Measurements from ENCODE around the gene STOML1.

Gene STOML1

GRCh38 chr15:73984208-73984979 lies 7.7 kb downstream of the STOML1 start:
- peak overlapping the region; percentile 34 for H3K4me3 ChIP-seq (ENCODE audit: low read length, poor library complexity, severe bottlenecking)
- peaks cover 78% of the 10 kb centered on the region for H3K4me1 ChIP-seq (ENCODE audit: insufficient read depth, low read length, poor library complexity, severe bottlenecking)
- no peaks in the 10 kb centered on the region for H3K79me2 ChIP-seq (ENCODE audit: insufficient read depth, low read length)
- H3K27me3 ChIP-seq (ENCODE audit: insufficient read depth, low read length, poor library complexity, severe bottlenecking), result no peaks in the 10 kb centered on the region
- H3K36me3 ChIP-seq (ENCODE audit: insufficient read depth, low read length), result no peaks in the 10 kb centered on the region
- peak overlapping the region; percentile 82 for H3K4me2 ChIP-seq (ENCODE audit: low read depth, low read length, poor library complexity, severe bottlenecking)
- 0 out of 2 replicates have a peak, but pooled peaks cover 13% of the 10 kb centered on the region for H3F3A ChIP-seq (ENCODE audit: low read depth)
- no peaks in the 10 kb centered on the region for H4K20me1 ChIP-seq (ENCODE audit: insufficient read depth, low read length, poor library complexity, severe bottlenecking)
- no peaks in the 10 kb centered on the region for H3K9me3 ChIP-seq (ENCODE audit: insufficient read depth, low read depth, low read length)
- TF ChIP-seq EZH2phosphoT487 (IDR thresholded peaks at IDR 0.05; ENCODE audit: borderline replicate concordance) (no peak), CTCF (conservative IDR thresholded peaks at IDR 0.05; ENCODE audit: low read length) (no peak)
- peak overlapping the region; percentile 76 for H3K9ac ChIP-seq (ENCODE audit: low read depth, low read length, poor library complexity, severe bottlenecking)
- no peak overlapping the region for H2AFZ ChIP-seq (ENCODE audit: low read length)
- no peaks in the 10 kb centered on the region for H3K9me2 ChIP-seq (replicated peaks; ENCODE audit: low read depth, low read length)

- Histone ChIP-seq H3K36me3 (ENCODE audit: insufficient read depth, low read length) (no peaks in the 10 kb centered on the region), H3K4me1 (ENCODE audit: insufficient read depth, low read length, poor library complexity, severe bottlenecking) (peaks cover 78% of the 10 kb centered on the region), H3F3A (ENCODE audit: low read depth) (0 out of 2 replicates have a peak, but pooled peaks cover 13% of the 10 kb centered on the region), H3K9me2 (replicated peaks; ENCODE audit: low read depth, low read length) (no peaks in the 10 kb centered on the region), H3K27me3 (ENCODE audit: insufficient read depth, low read length, poor library complexity, severe bottlenecking) (no peaks in the 10 kb centered on the region), H2AFZ (ENCODE audit: low read length) (no peak overlapping the region), H3K4me3 (ENCODE audit: low read length, poor library complexity, severe bottlenecking) (no peak overlapping the region), H4K20me1 (ENCODE audit: insufficient read depth, low read length, poor library complexity, severe bottlenecking) (no peaks in the 10 kb centered on the region), H3K9ac (ENCODE audit: low read depth, low read length, poor library complexity, severe bottlenecking) (peak overlapping the region; percentile 76), H3K9me3 (ENCODE audit: insufficient read depth, low read depth, low read length) (no peaks in the 10 kb centered on the region), H3K4me2 (ENCODE audit: low read depth, low read length, poor library complexity, severe bottlenecking) (peak overlapping the region; percentile 82), H3K79me2 (ENCODE audit: insufficient read depth, low read length) (no peaks in the 10 kb centered on the region)
- TF ChIP-seq CTCF (conservative IDR thresholded peaks at IDR 0.05; ENCODE audit: low read length) (no peak), EZH2phosphoT487 (IDR thresholded peaks at IDR 0.05; ENCODE audit: borderline replicate concordance) (no peak)
Measured at GRCh38 chr15:73983773-73984172, 8.3 kb downstream of the STOML1 start.

GRCh38 chr15:73983211-73983727 lies 8.8 kb downstream of the STOML1 start:
- Histone ChIP-seq H3K4me3 (ENCODE audit: low read length, poor library complexity, severe bottlenecking) (peak overlapping the region; percentile 56), H3K4me2 (ENCODE audit: low read depth, low read length, poor library complexity, severe bottlenecking) (peak overlapping the region; percentile 82), H4K20me1 (ENCODE audit: insufficient read depth, low read length, poor library complexity, severe bottlenecking) (no peaks in the 10 kb centered on the region), H3K27me3 (ENCODE audit: insufficient read depth, low read length, poor library complexity, severe bottlenecking) (no peaks in the 10 kb centered on the region), H3K9me2 (replicated peaks; ENCODE audit: low read depth, low read length) (no peaks in the 10 kb centered on the region), H3K9ac (ENCODE audit: low read depth, low read length, poor library complexity, severe bottlenecking) (peak overlapping the region; percentile 76), H3K36me3 (ENCODE audit: insufficient read depth, low read length) (no peaks in the 10 kb centered on the region), H2AFZ (ENCODE audit: low read length) (no peak overlapping the region), H3F3A (ENCODE audit: low read depth) (0 out of 2 replicates have a peak, but pooled peaks cover 13% of the 10 kb centered on the region), H3K4me1 (ENCODE audit: insufficient read depth, low read length, poor library complexity, severe bottlenecking) (peaks cover 78% of the 10 kb centered on the region), H3K9me3 (ENCODE audit: insufficient read depth, low read depth, low read length) (no peaks in the 10 kb centered on the region), H3K79me2 (ENCODE audit: insufficient read depth, low read length) (no peaks in the 10 kb centered on the region)
- no peak for TF ChIP-seq CTCF (conservative IDR thresholded peaks at IDR 0.05; ENCODE audit: low read length)
- no peak for TF ChIP-seq EZH2phosphoT487 (IDR thresholded peaks at IDR 0.05; ENCODE audit: borderline replicate concordance)
